Measurements from ENCODE around the gene AAK1. TPM values are rescaled to one million over a fixed set of nuclear protein-coding genes. Genes with fewer than 3 reads are reported as not detected.
"Not testable (repeated sequence)": the region's sequence is repeated elsewhere in the genome, so short reads cannot be mapped to it uniquely, and the experiment has no call there.

The AAK1 gene
- polyA plus RNA-seq, 1 experiment: 31.1 TPM

GRCh38 chr2:69553991-69554390, 89.5 kb downstream of the AAK1 start:
- CTCF ChIA-PET: interaction anchor here (0.7 to 1.2 kb wide), 2 partner anchors 83 to 171 kb away, joined by 3 to 4 read pairs; no protein-coding TSS in a partner anchor
- TF ChIP-seq CTCF (IDR thresholded peaks at IDR 0.05; ENCODE audit: low read depth, low read length): no peak
- POLR2A ChIA-PET: no interaction called here

GRCh38 chr2:69550511-69550910, 93.0 kb downstream of the AAK1 start:
- H3K27ac ChIP-seq (ENCODE audit: low read depth, low read length); H3K27me3 ChIP-seq (ENCODE audit: control insufficient read depth, insufficient read depth, low read length); H3K9me3 ChIP-seq (ENCODE audit: control insufficient read depth, insufficient read depth, low read length); DNase-seq (ENCODE audit: low read depth, low spot score); H3K4me3 ChIP-seq (ENCODE audit: low read depth, low read length); POLR2A ChIA-PET: not testable (repeated sequence)
- CTCF ChIA-PET: interaction anchor here (0.9 to 2.0 kb wide), 3 partner anchors 10 to 175 kb away, joined by 3 to 7 read pairs (median 6); no protein-coding TSS in a partner anchor

More at GRCh38 chr2:69553991-69554390, 89.5 kb downstream of the AAK1 start:
- no peak overlapping the region for H3K4me3 ChIP-seq (ENCODE audit: low read depth, low read length)
- H3K27me3 ChIP-seq (ENCODE audit: control insufficient read depth, insufficient read depth, low read length): no peaks in the 10 kb centered on the region
- no peaks in the 10 kb centered on the region for H3K9me3 ChIP-seq (ENCODE audit: control insufficient read depth, insufficient read depth, low read length)
- H3K27ac ChIP-seq (ENCODE audit: low read depth, low read length): no peak overlapping the region
- no peak for DNase-seq (ENCODE audit: low read depth, low spot score)

GRCh38 chr2:69549421-69549820, 94.1 kb downstream of the AAK1 start:
- POLR2A ChIA-PET: no interaction called here
- no peak overlapping the region for H3K4me3 ChIP-seq (ENCODE audit: low read depth, low read length)
- no peak for DNase-seq (ENCODE audit: low read depth, low spot score)
- CTCF ChIA-PET: interaction anchor here (0.9 to 2.0 kb wide), 2 partner anchors 12 to 16 kb away, joined by 3 to 7 read pairs; no protein-coding TSS in a partner anchor
- no peaks in the 10 kb centered on the region for H3K27me3 ChIP-seq (ENCODE audit: control insufficient read depth, insufficient read depth, low read length)
- no peaks in the 10 kb centered on the region for H3K9me3 ChIP-seq (ENCODE audit: control insufficient read depth, insufficient read depth, low read length)
- no peak for TF ChIP-seq CTCF (IDR thresholded peaks at IDR 0.05; ENCODE audit: low read depth, low read length)
- no peak overlapping the region for H3K27ac ChIP-seq (ENCODE audit: low read depth, low read length)

GRCh38 chr2:69547984-69548715, 95.4 kb downstream of the AAK1 start:
- Histone ChIP-seq H3K27ac (ENCODE audit: low read depth, low read length) (no peak overlapping the region), H3K9me3 (ENCODE audit: control insufficient read depth, insufficient read depth, low read length) (no peaks in the 10 kb centered on the region), H3K27me3 (ENCODE audit: control insufficient read depth, insufficient read depth, low read length) (no peaks in the 10 kb centered on the region), H3K4me3 (ENCODE audit: low read depth, low read length) (no peak overlapping the region)
- no peak for TF ChIP-seq CTCF (IDR thresholded peaks at IDR 0.05; ENCODE audit: low read depth, low read length)
- DNase-seq (ENCODE audit: low read depth, low spot score): no peak
- ChIA-PET CTCF (interaction anchor here (0.6 kb wide), 1 partner anchor 187 kb away, joined by 3 read pairs; no protein-coding TSS in a partner anchor), POLR2A (interaction anchor here (0.7 kb wide), 1 partner anchor 644 kb away, joined by 4 read pairs; no protein-coding TSS in a partner anchor)

- POLR2A ChIA-PET: no interaction called here
- no peak overlapping the region for H3K4me3 ChIP-seq (ENCODE audit: low read depth, low read length)
- H3K27me3 ChIP-seq (ENCODE audit: control insufficient read depth, insufficient read depth, low read length): no peaks in the 10 kb centered on the region
- no peak overlapping the region for H3K27ac ChIP-seq (ENCODE audit: low read depth, low read length)
- TF ChIP-seq CTCF (IDR thresholded peaks at IDR 0.05; ENCODE audit: low read depth, low read length): no peak
- CTCF ChIA-PET: no interaction called here
- no peak for DNase-seq (ENCODE audit: low read depth, low spot score)
- H3K9me3 ChIP-seq (ENCODE audit: control insufficient read depth, insufficient read depth, low read length): no peaks in the 10 kb centered on the region
Measured at GRCh38 chr2:69546646-69547045, 96.9 kb downstream of the AAK1 start.
